Osteoblast (primary cell): ENCODE measurements around the gene TRIM44. TPM values are rescaled to one million over a fixed set of nuclear protein-coding genes. Genes with fewer than 3 reads are reported as not detected.

Experiments
- DNase-seq: peaks from one replicate; pipeline ENCODE4 v3.0.0; 2011; ENCODE audit warnings: low spot score, mixed read lengths; ENCODE audit not compliant: insufficient read length; ENCODE audit errors: missing footprints
- H2AFZ ChIP-seq: 2 replicates; pipeline ENCODE4 v1.6.0; 2011; ENCODE audit warnings: mild to moderate bottlenecking, low read length
- H3K27ac ChIP-seq: 2 replicates; pipeline ENCODE4 v1.5.1; 2011; ENCODE audit warnings: mild to moderate bottlenecking, low read depth, low read length, moderate library complexity
- H3K27me3 ChIP-seq: 2 replicates; pipeline ENCODE4 v1.6.0; 2012; ENCODE audit warnings: mild to moderate bottlenecking, control low read depth, inconsistent platforms, low read length, moderate library complexity; ENCODE audit not compliant: insufficient read depth
- H3K36me3 ChIP-seq: 2 replicates; pipeline ENCODE4 v1.5.1; 2011; ENCODE audit warnings: mild to moderate bottlenecking, low read length, control low read depth, moderate library complexity; ENCODE audit not compliant: insufficient read depth
- H3K4me1 ChIP-seq: 2 replicates; pipeline ENCODE4 v1.5.1; 2011; ENCODE audit warnings: mild to moderate bottlenecking, low read length, control low read depth, moderate library complexity; ENCODE audit not compliant: insufficient read depth
- H3K4me2 ChIP-seq: 2 replicates; pipeline ENCODE4 v1.6.0; 2011; ENCODE audit warnings: mild to moderate bottlenecking, low read length; ENCODE audit not compliant: insufficient read depth
- H3K4me3 ChIP-seq: fragments of 200-600 bp; sonication (generic); 3 replicates; pipeline ENCODE4 v1.5.1; 2012; ENCODE audit warnings: mild to moderate bottlenecking, low read length, inconsistent platforms; ENCODE audit not compliant: insufficient read depth
- H3K79me2 ChIP-seq: 2 replicates; pipeline ENCODE4 v1.6.0; 2012; ENCODE audit warnings: mild to moderate bottlenecking, low read length, control low read depth, inconsistent platforms; ENCODE audit not compliant: insufficient read depth
- H3K9me3 ChIP-seq: 2 replicates; pipeline ENCODE4 v1.5.1; 2011; ENCODE audit warnings: low read depth, low read length, control low read depth
- H4K20me1 ChIP-seq: 2 replicates; pipeline ENCODE4 v1.6.0; 2012; ENCODE audit warnings: mild to moderate bottlenecking, low read length, control low read depth; ENCODE audit not compliant: insufficient read depth
- CTCF ChIP-seq: IDR thresholded peaks from 2 replicates; pipeline ENCODE4 v1.5.1; 2011; ENCODE audit warnings: mild to moderate bottlenecking, low read depth, low read length, moderate library complexity; ENCODE audit errors: extremely low read depth
- total RNA-seq: library from RNA; depleted of rRNA; stranded (reverse); fragments of >200 nt; gene quantifications from 2 replicates; pipeline ENCODE4 v1.2.3, GENCODE V29; 2012

Gene TRIM44
- total RNA-seq, 1 donor = 40.5 TPM

- peaks cover 3% of the 10 kb centered on the region for H3K4me1 ChIP-seq
- no peak overlapping the region for H2AFZ ChIP-seq
- H3K27ac ChIP-seq = no peak overlapping the region
- no peak for TF ChIP-seq CTCF
- H3K9me3 ChIP-seq = no peaks in the 10 kb centered on the region
- DNase-seq = no peak
- peaks cover 76% of the 10 kb centered on the region for H3K79me2 ChIP-seq
- H3K4me2 ChIP-seq = no peak overlapping the region
- H3K4me3 ChIP-seq = no peak overlapping the region
- H4K20me1 ChIP-seq = peaks cover 77% of the 10 kb centered on the region
- H3K36me3 ChIP-seq = no peaks in the 10 kb centered on the region
- H3K27me3 ChIP-seq = no peaks in the 10 kb centered on the region
Observed at GRCh38 chr11:35717043-35717442, 54.5 kb downstream of the TRIM44 start.

GRCh38 chr11:35717520-35717919 is 54.9 kb downstream of the TRIM44 start:
- Histone ChIP-seq H2AFZ (no peak overlapping the region), H3K79me2 (peaks cover 78% of the 10 kb centered on the region), H3K27ac (no peak overlapping the region), H3K27me3 (no peaks in the 10 kb centered on the region), H3K9me3 (no peaks in the 10 kb centered on the region), H4K20me1 (peaks cover 78% of the 10 kb centered on the region), H3K4me3 (no peak overlapping the region), H3K4me2 (no peak overlapping the region), H3K36me3 (no peaks in the 10 kb centered on the region), H3K4me1 (peaks cover 3% of the 10 kb centered on the region)
- TF ChIP-seq CTCF = no peak
- DNase-seq = no peak

GRCh38 chr11:35721651-35722282 is 59.2 kb downstream of the TRIM44 start:
- Histone ChIP-seq H3K79me2 (peaks cover 69% of the 10 kb centered on the region), H3K27me3 (no peaks in the 10 kb centered on the region), H3K4me2 (no peak overlapping the region), H2AFZ (no peak overlapping the region), H4K20me1 (peaks cover 67% of the 10 kb centered on the region), H3K9me3 (no peaks in the 10 kb centered on the region), H3K27ac (no peak overlapping the region), H3K4me3 (no peak overlapping the region), H3K4me1 (no peaks in the 10 kb centered on the region), H3K36me3 (peaks cover 8% of the 10 kb centered on the region)
- TF ChIP-seq CTCF = no peak
- DNase-seq = no peak

- Histone ChIP-seq H2AFZ (no peak overlapping the region), H3K36me3 (peaks cover 12% of the 10 kb centered on the region), H4K20me1 (peaks cover 64% of the 10 kb centered on the region), H3K9me3 (no peaks in the 10 kb centered on the region), H3K4me3 (no peak overlapping the region), H3K27ac (no peak overlapping the region), H3K79me2 (peaks cover 61% of the 10 kb centered on the region), H3K4me2 (no peak overlapping the region), H3K27me3 (no peaks in the 10 kb centered on the region), H3K4me1 (no peaks in the 10 kb centered on the region)
- no peak for TF ChIP-seq CTCF
- no peak for DNase-seq
Observed at GRCh38 chr11:35722641-35723040, 60.1 kb downstream of the TRIM44 start.
